Neuronal stem cell (in vitro differentiated cells): ENCODE data around the gene ERG28.

Experiments
- DNase-seq: peaks from one replicate; pipeline ENCODE4 v3.0.0-alpha.2; 2013; ENCODE audit warnings: low spot score
- H2AFZ ChIP-seq: one replicate; pipeline ENCODE4 v1.6.1; 2013; ENCODE audit warnings: mild to moderate bottlenecking, low read length, inconsistent platforms
- H2AK5ac ChIP-seq: 2 replicates; pipeline ENCODE4 v1.6.1; 2013; ENCODE audit warnings: low read depth, mild to moderate bottlenecking, inconsistent platforms, low read length, moderate library complexity, mixed read lengths
- H2BK120ac ChIP-seq: 2 replicates; pipeline ENCODE4 v1.6.1; 2013; ENCODE audit warnings: low read depth, mild to moderate bottlenecking, inconsistent platforms, low read length, moderate library complexity, mixed read lengths
- H2BK12ac ChIP-seq: one replicate; pipeline ENCODE4 v1.6.1; 2013; ENCODE audit warnings: low read length, inconsistent platforms
- H2BK15ac ChIP-seq: 2 replicates; pipeline ENCODE4 v1.6.1; 2013; ENCODE audit warnings: mild to moderate bottlenecking, low read length, inconsistent platforms, mixed read lengths
- H2BK5ac ChIP-seq: one replicate; pipeline ENCODE4 v1.6.1; 2013; ENCODE audit warnings: inconsistent platforms, mild to moderate bottlenecking, low read length, moderate library complexity
- H3K14ac ChIP-seq: one replicate; pipeline ENCODE4 v1.6.1; 2013; ENCODE audit warnings: low read length, inconsistent platforms
- H3K18ac ChIP-seq: 2 replicates; pipeline ENCODE4 v1.6.1; 2013; ENCODE audit warnings: low read length, inconsistent platforms
- H3K23ac ChIP-seq: 2 replicates; pipeline ENCODE4 v1.6.1; 2013; ENCODE audit warnings: low read depth, mild to moderate bottlenecking, mixed read lengths, low read length, inconsistent platforms; ENCODE audit not compliant: poor library complexity
- H3K27ac ChIP-seq: replicated peaks from 3 replicates; pipeline ENCODE4 v1.5.1; 2013; ENCODE audit warnings: low read length, inconsistent platforms
- H3K27me3 ChIP-seq, 3 experiments: 2 replicates each; pipeline ENCODE4 v1.6.1; 2013; ENCODE audit warnings: low read length in 3 of 3, mild to moderate bottlenecking in 2 of 3, inconsistent platforms in 1 of 3, low read depth in 1 of 3, mixed read lengths in 1 of 3, moderate library complexity in 1 of 3; ENCODE audit not compliant: control insufficient read depth in 3 of 3, insufficient read depth in 3 of 3
- H3K36me3 ChIP-seq, 2 donors: replicated peaks in 1 of 2; 2 replicates each; pipeline ENCODE4 v1.6.1; 2013; ENCODE audit warnings: low read length in 2 of 2; ENCODE audit not compliant: control insufficient read depth in 2 of 2, insufficient read depth in 2 of 2
- H3K4ac ChIP-seq: 2 replicates; pipeline ENCODE4 v1.6.1; 2013; ENCODE audit warnings: inconsistent platforms, mild to moderate bottlenecking, low read length, moderate library complexity
- H3K4me1 ChIP-seq, 2 donors: 1 replicate in 1 of 2; 2 replicates in 1 of 2; pipeline ENCODE4 v1.6.1; 2013; ENCODE audit warnings: low read length in 2 of 2, low read depth in 1 of 2; ENCODE audit not compliant: control insufficient read depth in 2 of 2, insufficient read depth in 1 of 2
- H3K4me2 ChIP-seq: one replicate; pipeline ENCODE4 v1.6.1; 2013; ENCODE audit warnings: mild to moderate bottlenecking, low read length, inconsistent platforms; ENCODE audit not compliant: insufficient read depth, poor library complexity, severe bottlenecking
- H3K4me3 ChIP-seq, 2 donors: 2 replicates each; pipeline ENCODE4 v1.5.1; 2013; ENCODE audit warnings: low read length in 2 of 2, mild to moderate bottlenecking in 2 of 2, inconsistent platforms in 1 of 2, moderate library complexity in 1 of 2
- H3K79me1 ChIP-seq: one replicate; pipeline ENCODE4 v1.6.1; 2013; ENCODE audit warnings: low read depth, mild to moderate bottlenecking, inconsistent platforms, low read length, moderate library complexity
- H3K9ac ChIP-seq: one replicate; pipeline ENCODE4 v1.6.1; 2013; ENCODE audit warnings: mild to moderate bottlenecking, low read depth, low read length, inconsistent platforms; ENCODE audit not compliant: poor library complexity
- H3K9me3 ChIP-seq, 2 donors: replicated peaks in 1 of 2; 2 replicates each; pipeline versions ENCODE3 to v1.6.1; 2013; ENCODE audit warnings: low read length in 2 of 2, mild to moderate bottlenecking in 2 of 2, inconsistent platforms in 1 of 2, low read depth in 1 of 2, mixed read lengths in 1 of 2, moderate library complexity in 1 of 2; ENCODE audit not compliant: control insufficient read depth in 2 of 2, insufficient read depth in 1 of 2
- H4K8ac ChIP-seq: one replicate; pipeline ENCODE4 v1.6.1; 2013; ENCODE audit warnings: low read depth, mild to moderate bottlenecking, inconsistent platforms, low read length, moderate library complexity
- H4K91ac ChIP-seq: one replicate; pipeline ENCODE4 v1.6.1; 2013; ENCODE audit warnings: low read length, low read depth, mild to moderate bottlenecking, inconsistent platforms; ENCODE audit not compliant: poor library complexity
- WGBS, 2 donors: extraction: QIAGEN DNeasy Blood & Tissue Kit; methylation state at CpG; one replicate each; pipeline ENCODE4 v1.1.7; 2013; ENCODE audit warnings: missing lambda C conversion rate in 2 of 2, mixed read lengths in 1 of 2; ENCODE audit not compliant: insufficient read length in 2 of 2, insufficient replicate concordance in 1 of 2; ENCODE audit errors: extremely low coverage in 2 of 2; 5-methylcytosine and 5-hydroxymethylcytosine counted together

The ERG28 gene

DNA sequence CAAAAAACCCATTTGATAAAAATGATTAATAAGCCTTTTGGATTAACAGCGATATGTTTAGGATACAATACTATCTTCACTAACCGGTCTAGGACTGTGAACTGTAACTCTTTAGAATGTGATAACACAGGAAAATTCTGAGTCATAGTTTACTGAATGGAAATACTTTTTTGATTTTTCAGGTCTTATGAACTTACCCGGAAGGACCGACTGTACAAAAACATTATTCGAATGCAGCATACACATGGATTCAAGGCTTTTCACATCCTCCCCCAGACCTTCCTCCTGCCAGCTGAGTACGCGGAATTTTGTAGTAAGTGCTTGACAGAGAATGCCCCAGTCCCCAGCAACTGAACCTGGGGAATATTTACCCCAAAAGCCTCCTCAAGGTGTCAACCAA, 29.3 kb upstream of the ERG28 start:
- Histone ChIP-seq H3K4me2 (no peak overlapping the region), H2BK120ac (no peak overlapping the region), H2AFZ (no peak overlapping the region), H3K4me3 (no peak overlapping the region), H3K4me1 (no peaks in the 10 kb centered on the region), H2BK5ac (no peak overlapping the region), H3K79me1 (no peaks in the 10 kb centered on the region), H3K18ac (no peak overlapping the region), H3K4ac (no peak overlapping the region), H3K23ac (no peak overlapping the region), H2BK15ac (no peak overlapping the region), H3K27ac (no peak overlapping the region), H3K9me3 (no peaks in the 10 kb centered on the region), H4K8ac (no peak overlapping the region), H2BK12ac (no peak overlapping the region), H3K36me3 (peaks cover 13 to 77% of the 10 kb centered on the region in 2 donors), H3K9ac (no peak overlapping the region), H3K14ac (no peak overlapping the region), H3K27me3 (no peaks in the 10 kb centered on the region), H4K91ac (no peak overlapping the region), H2AK5ac (no peak overlapping the region)
- no CpG with 5 or more reads among the region's 7 CpGs for WGBS, 2 donors
- no peak for DNase-seq

DNA sequence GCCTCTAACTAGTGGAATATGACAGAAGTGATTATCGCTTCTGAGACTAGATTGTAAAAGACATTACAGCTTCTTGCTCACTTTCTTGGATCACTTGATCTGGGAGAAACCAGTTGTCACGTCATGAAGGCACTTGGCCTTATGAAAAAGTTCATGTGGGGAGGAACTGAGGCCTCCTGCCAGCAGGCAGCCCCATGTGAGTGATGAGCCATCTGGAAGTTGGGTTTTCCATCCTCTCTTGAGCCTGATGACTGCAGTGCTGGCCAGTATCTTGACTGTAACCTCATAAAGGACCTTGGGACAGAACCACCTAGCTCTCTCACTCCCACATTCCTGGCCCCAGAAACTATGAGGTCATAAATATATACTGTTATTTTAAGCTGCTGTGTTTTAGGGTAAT, 28.3 kb upstream of the ERG28 start:
- Histone ChIP-seq H3K79me1 (no peaks in the 10 kb centered on the region), H3K27me3 (no peaks in the 10 kb centered on the region), H3K18ac (no peak overlapping the region), H3K9ac (no peak overlapping the region), H3K4me3 (no peak overlapping the region), H3K9me3 (no peaks in the 10 kb centered on the region), H2AK5ac (no peak overlapping the region), H2BK120ac (no peak overlapping the region), H4K91ac (no peak overlapping the region), H2AFZ (no peak overlapping the region), H2BK5ac (no peak overlapping the region), H3K14ac (no peak overlapping the region), H2BK12ac (no peak overlapping the region), H2BK15ac (no peak overlapping the region), H3K4ac (no peak overlapping the region), H4K8ac (no peak overlapping the region), H3K4me2 (no peak overlapping the region), H3K36me3 (peaks cover 13 to 84% of the 10 kb centered on the region in 2 donors), H3K4me1 (no peaks in the 10 kb centered on the region), H3K23ac (no peak overlapping the region), H3K27ac (no peak overlapping the region)
- DNase-seq, result no peak
- no CpG with 5 or more reads among the region's 2 CpGs for WGBS, 2 donors

- DNase-seq, result no peak
- no peak overlapping the region for H3K4me2 ChIP-seq
- no peak overlapping the region for H2BK12ac ChIP-seq
- H2BK5ac ChIP-seq, result no peak overlapping the region
- H4K91ac ChIP-seq, result no peak overlapping the region
- H4K8ac ChIP-seq, result no peak overlapping the region
- H3K4me1 ChIP-seq, result no peaks in the 10 kb centered on the region
- H3K23ac ChIP-seq, result no peak overlapping the region
- no CpG with 5 or more reads among the region's 2 CpGs for WGBS, 2 donors
- no peak overlapping the region for H2BK15ac ChIP-seq
- no peak overlapping the region for H2AK5ac ChIP-seq
- no peak overlapping the region for H2AFZ ChIP-seq
- no peak overlapping the region for H3K27ac ChIP-seq
- H3K36me3 ChIP-seq, result peaks cover 12 to 83% of the 10 kb centered on the region in 2 donors
- no peak overlapping the region for H3K4me3 ChIP-seq
- H3K9ac ChIP-seq, result no peak overlapping the region
- no peak overlapping the region for H3K18ac ChIP-seq
- H2BK120ac ChIP-seq, result no peak overlapping the region
- no peaks in the 10 kb centered on the region for H3K27me3 ChIP-seq
- no peaks in the 10 kb centered on the region for H3K79me1 ChIP-seq
- no peak overlapping the region for H3K4ac ChIP-seq
- H3K14ac ChIP-seq, result no peak overlapping the region
- no peaks in the 10 kb centered on the region for H3K9me3 ChIP-seq
These were observed 25.2 kb upstream of the ERG28 start for GRCh38 chr14:75685910-75686309.

DNA sequence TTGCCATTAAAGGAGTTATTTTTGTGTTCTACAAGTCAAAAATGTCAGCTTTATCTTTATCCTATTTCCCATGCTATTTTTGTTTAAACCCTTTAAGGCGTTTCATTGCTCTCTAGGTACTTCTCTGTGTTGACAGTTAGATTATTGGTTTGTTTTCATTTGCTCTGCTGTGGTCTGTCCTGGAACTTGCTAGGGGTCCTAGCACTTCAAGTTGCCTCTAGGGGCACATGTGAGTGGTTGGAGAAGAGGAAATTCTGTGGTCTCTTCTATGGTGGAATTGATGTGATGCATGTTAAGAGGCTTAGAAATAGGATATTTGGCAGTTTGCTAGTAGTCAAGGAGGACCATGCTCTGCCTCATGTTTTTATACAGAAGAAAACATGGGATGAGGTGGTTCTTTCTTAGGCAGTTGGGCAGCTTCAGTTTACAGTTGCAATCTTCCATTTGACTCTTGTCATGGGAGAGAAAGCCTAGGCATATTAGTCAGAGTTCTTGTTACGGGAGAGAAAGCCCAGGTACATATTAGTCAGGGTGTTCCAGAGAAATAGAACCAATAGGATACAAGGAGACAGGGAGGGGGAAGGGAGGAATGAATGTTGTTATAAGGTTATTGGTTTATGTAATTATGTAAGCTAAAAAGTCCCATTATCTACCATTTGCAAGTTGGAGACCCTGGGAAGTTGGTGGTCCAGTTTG, 14.7 kb upstream of the ERG28 start:
- Histone ChIP-seq H3K4me1 (no peaks in the 10 kb centered on the region), H3K4ac (no peak overlapping the region), H2BK120ac (no peak overlapping the region), H3K23ac (no peak overlapping the region), H3K9ac (no peak overlapping the region), H4K91ac (no peak overlapping the region), H3K14ac (no peak overlapping the region), H3K79me1 (no peaks in the 10 kb centered on the region), H2AK5ac (no peak overlapping the region), H3K9me3 (peaks cover 0 to 20% of the 10 kb centered on the region in 2 donors), H2BK5ac (no peak overlapping the region), H3K18ac (no peak overlapping the region), H2BK12ac (no peak overlapping the region), H3K27me3 (no peaks in the 10 kb centered on the region), H3K4me2 (no peak overlapping the region), H4K8ac (no peak overlapping the region), H3K36me3 (peaks cover 2 to 62% of the 10 kb centered on the region in 2 donors), H2BK15ac (no peak overlapping the region), H3K27ac (no peak overlapping the region), H3K4me3 (no peak overlapping the region), H2AFZ (no peak overlapping the region)
- no peak for DNase-seq
- no CpG with 5 or more reads among the region's 2 CpGs for WGBS, 2 donors
